GM19023 (cell line): ENCODE measurements around the gene PPIE.

Source experiments
- ATAC-seq: cut with Tn5 transposase; IDR thresholded peaks from one replicate; pipeline ENCODE4 v1.9.1; 2021; ENCODE audit warnings: mild to moderate bottlenecking, moderate library complexity; ENCODE audit not compliant: unreplicated experiment

The PPIE gene

GRCh38 chr1:39720094-39720999 is 18.3 kb upstream of the PPIE start:
- no peak for ATAC-seq

GRCh38 chr1:39721664-39722063 is 17.0 kb upstream of the PPIE start:
- no peak for ATAC-seq

- ATAC-seq, result no peak
These were observed 16.2 kb upstream of the PPIE start for GRCh38 chr1:39722495-39722894.

- ATAC-seq, result no peak
These were observed 12.1 kb upstream of the PPIE start for GRCh38 chr1:39726600-39726999.

GRCh38 chr1:39727221-39727931 is 11.3 kb upstream of the PPIE start:
- no peak for ATAC-seq

- no peak for ATAC-seq
These were observed 10.8 kb upstream of the PPIE start for GRCh38 chr1:39727932-39728317.

GRCh38 chr1:39729030-39729429 is 9.7 kb upstream of the PPIE start:
- no peak for ATAC-seq

- no peak for ATAC-seq
These were observed 8.8 kb upstream of the PPIE start for GRCh38 chr1:39729842-39730241.

- ATAC-seq, result no peak
These were observed 6.0 kb upstream of the PPIE start for GRCh38 chr1:39732730-39733129.

- ATAC-seq, result no peak
These were observed 5.5 kb upstream of the PPIE start for GRCh38 chr1:39733161-39733560.

- no peak for ATAC-seq
These were observed 3.0 kb upstream of the PPIE start for GRCh38 chr1:39735731-39736130.

GRCh38 chr1:39737546-39738169 is 1.0 kb upstream of the PPIE start:
- ATAC-seq, result no peak

- ATAC-seq, result no peak
These were observed 6.5 kb downstream of the PPIE start for GRCh38 chr1:39745016-39745670.

- ATAC-seq, result no peak
These were observed 12.9 kb downstream of the PPIE start for GRCh38 chr1:39751595-39751994.

GRCh38 chr1:39752703-39753102 is 14.0 kb downstream of the PPIE start:
- no peak for ATAC-seq

GRCh38 chr1:39753132-39754025 is 14.7 kb downstream of the PPIE start:
- ATAC-seq, result no peak

- no peak for ATAC-seq
These were observed 15.4 kb downstream of the PPIE start for GRCh38 chr1:39754026-39754570.

- ATAC-seq, result no peak
These were observed 16.3 kb downstream of the PPIE start for GRCh38 chr1:39754906-39755504.

GRCh38 chr1:39755965-39756659 is 17.4 kb downstream of the PPIE start:
- no peak for ATAC-seq
